CD14-positive monocyte (primary cell): ENCODE data around the gene TATDN2. TPM values are rescaled to one million over a fixed set of nuclear protein-coding genes. Genes with fewer than 3 reads are reported as not detected.
A peak's percentile ranks its signal among the peaks of the same experiment; 100 is the strongest.

Source experiments
- DNase-seq, 3 donors: peaks; one replicate each; pipeline ENCODE4 v3.0.0-alpha.2; 2011 to 2022
- H2AFZ ChIP-seq: 2 replicates; pipeline ENCODE4 v1.6.0; 2012; ENCODE audit warnings: mild to moderate bottlenecking, low read depth, low read length, inconsistent platforms; ENCODE audit not compliant: insufficient read depth, poor library complexity, severe bottlenecking
- H3K27ac ChIP-seq, 2 donors: 1 replicate in 1 of 2; 2 replicates in 1 of 2; pipeline ENCODE4 v1.5.1; 2012 to 2013; ENCODE audit warnings: low read length in 2 of 2, control low read depth in 1 of 2, inconsistent platforms in 1 of 2, low read depth in 1 of 2, mild to moderate bottlenecking in 1 of 2
- H3K27me3 ChIP-seq, 2 donors: one replicate each; pipeline versions ENCODE4 v1.6.0 to v1.6.1; 2011 to 2013; ENCODE audit warnings: low read length in 2 of 2; ENCODE audit not compliant: control insufficient read depth in 2 of 2, insufficient read depth in 2 of 2
- H3K36me3 ChIP-seq, 2 donors: replicated peaks in 1 of 2; 1 replicate in 1 of 2; 2 replicates in 1 of 2; pipeline versions ENCODE4 v1.5.1 to v1.6.1; 2012 to 2013; ENCODE audit warnings: low read length in 2 of 2, control low read depth in 1 of 2, inconsistent platforms in 1 of 2, mild to moderate bottlenecking in 1 of 2; ENCODE audit not compliant: insufficient read depth in 2 of 2, control insufficient read depth in 1 of 2
- H3K4me1 ChIP-seq, 2 donors: 1 replicate in 1 of 2; 2 replicates in 1 of 2; pipeline versions ENCODE4 v1.5.1 to v1.6.1; 2012 to 2013; ENCODE audit warnings: low read length in 2 of 2, control low read depth in 1 of 2, inconsistent platforms in 1 of 2, mild to moderate bottlenecking in 1 of 2, moderate library complexity in 1 of 2; ENCODE audit not compliant: insufficient read depth in 2 of 2, control insufficient read depth in 1 of 2
- H3K4me2 ChIP-seq: replicated peaks from 2 replicates; pipeline ENCODE3; 2012; ENCODE audit warnings: low read length, moderate library complexity, mild to moderate bottlenecking; ENCODE audit not compliant: poor library complexity, severe bottlenecking; ENCODE audit errors: extremely low read depth
- H3K4me3 ChIP-seq, 3 experiments: fragments of 200-600 bp in 1 of 3; sonication (generic) in 1 of 3; replicated peaks in 1 of 3; 1 replicate in 2 of 3; 2 replicates in 1 of 3; pipeline ENCODE4 v1.5.1; 2011 to 2013; ENCODE audit warnings: low read length in 3 of 3, mild to moderate bottlenecking in 3 of 3, control low read depth in 2 of 3, low read depth in 2 of 3, inconsistent platforms in 1 of 3, moderate library complexity in 1 of 3
- H3K79me2 ChIP-seq: 2 replicates; pipeline ENCODE4 v1.6.0; 2012; ENCODE audit warnings: mild to moderate bottlenecking, control low read depth, inconsistent platforms, low read length, moderate library complexity; ENCODE audit not compliant: insufficient read depth
- H3K9ac ChIP-seq: 2 replicates; pipeline ENCODE4 v1.6.0; 2017; ENCODE audit warnings: low read length, mild to moderate bottlenecking; ENCODE audit not compliant: insufficient read depth, poor library complexity, severe bottlenecking
- H3K9me3 ChIP-seq, 2 donors: replicated peaks in 1 of 2; 1 replicate in 1 of 2; 2 replicates in 1 of 2; pipeline versions ENCODE4 v1.5.1 to v1.6.1; 2012 to 2013; ENCODE audit warnings: low read length in 2 of 2, control low read depth in 1 of 2; ENCODE audit not compliant: control insufficient read depth in 1 of 2, insufficient read depth in 1 of 2
- H4K20me1 ChIP-seq: 2 replicates; pipeline ENCODE4 v1.6.0; 2012; ENCODE audit warnings: mild to moderate bottlenecking, low read length, control low read depth, moderate library complexity; ENCODE audit not compliant: insufficient read depth
- H3K27ac Mint-ChIP-seq, 7 donors: one replicate each; pipeline ENCODE4 v1.8.0; 2020; ENCODE audit warnings: mild to moderate bottlenecking in 7 of 7, mixed read lengths in 7 of 7, moderate library complexity in 6 of 7, inconsistent platforms in 2 of 7
- H3K27me3 Mint-ChIP-seq, 3 donors: one replicate each; pipeline ENCODE4 v1.8.0; 2021 to 2022; ENCODE audit warnings: low read depth in 3 of 3, mild to moderate bottlenecking in 3 of 3, mixed read lengths in 3 of 3, moderate library complexity in 3 of 3, inconsistent platforms in 1 of 3
- H3K36me3 Mint-ChIP-seq, 2 donors: one replicate each; pipeline ENCODE4 v1.8.0; 2020; ENCODE audit warnings: mixed read lengths in 2 of 2, inconsistent platforms in 1 of 2, mild to moderate bottlenecking in 1 of 2
- H3K4me1 Mint-ChIP-seq: one replicate; pipeline ENCODE4 v1.8.0; 2020; ENCODE audit warnings: mild to moderate bottlenecking, mixed read lengths
- H3K4me3 Mint-ChIP-seq, 2 donors: one replicate each; pipeline ENCODE4 v1.8.0; 2020; ENCODE audit warnings: mild to moderate bottlenecking in 2 of 2, mixed read lengths in 2 of 2, moderate library complexity in 1 of 2
- H3K9me3 Mint-ChIP-seq, 7 donors: one replicate each; pipeline ENCODE4 v1.8.0; 2020 to 2022; ENCODE audit warnings: mixed read lengths in 7 of 7, mild to moderate bottlenecking in 6 of 7, moderate library complexity in 6 of 7, inconsistent platforms in 2 of 7
- WGBS: methylation state at CpG from one replicate; pipeline ENCODE4 v1.1.5; 2013; ENCODE audit warnings: missing lambda C conversion rate; ENCODE audit not compliant: insufficient coverage; 5-methylcytosine and 5-hydroxymethylcytosine counted together
- intact Hi-C, 2 donors: fragments of 100-400 bp; cut with micrococcal nuclease; formaldehyde crosslinking; loops; one replicate each; pipeline versions ENCODE4 v1.15.0 to v1.15.1; 2023
- polyA plus RNA-seq, 3 donors: library from polyadenylated mRNA; depleted of rRNA in 1 of 3; unstranded in 2 of 3; stranded (reverse) in 1 of 3; fragments of 300-500 nt in 2 of 3; fragments of >200 nt in 1 of 3; fragmentation: Illumina TruSeq in 2 of 3; gene quantifications; 1 replicate in 2 of 3; 2 replicates in 1 of 3; pipeline ENCODE4 v1.2.3, GENCODE V29; 2012 to 2021
- TF ChIP-seq, protein P1 (sequence below): fragments of 200-600 bp; IDR thresholded peaks from one replicate; pipeline ENCODE4 v1.8.0; 2022; ENCODE audit warnings: antibody characterized with exemption, mild to moderate bottlenecking

Gene TATDN2
- polyA plus RNA-seq, 3 donors: 6.0 to 27.1 (median 6.0) TPM

DNA sequence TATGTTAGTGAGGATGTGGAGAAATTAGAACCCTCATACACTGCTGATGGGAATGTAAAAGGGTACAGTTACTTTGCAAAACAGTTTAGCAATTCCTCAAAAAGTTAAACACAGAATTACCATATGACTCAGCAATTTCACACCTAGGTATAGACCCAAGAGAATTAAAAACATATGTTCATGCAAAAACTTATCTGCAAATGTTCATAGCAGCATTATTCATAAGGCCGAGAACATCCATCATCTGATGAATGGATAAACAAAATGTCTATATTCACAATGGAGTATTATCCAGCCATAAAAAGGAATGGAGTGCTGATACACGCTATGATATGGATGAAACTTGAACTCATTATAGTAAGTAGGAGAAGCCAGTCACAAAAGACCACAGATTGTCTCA lies 62.3 kb downstream of the TATDN2 start:
- WGBS: no CpG with 5 or more reads among the region's 2 CpGs
- Mint-ChIP-seq H3K4me3 (no peak overlapping the region), H3K36me3 (peaks cover 82 to 98% of the 10 kb centered on the region in 2 donors), H3K27ac (peak overlapping the region in 2 of 7 donors; percentile 55 to 69), H3K27me3 (no peaks in the 10 kb centered on the region), H3K9me3 (no peaks in the 10 kb centered on the region), H3K4me1 (peaks cover 5% of the 10 kb centered on the region)
- Histone ChIP-seq H3K4me2 (no peak overlapping the region), H3K9ac (no peak overlapping the region), H2AFZ (no peak overlapping the region), H4K20me1 (peaks cover 12% of the 10 kb centered on the region), H3K36me3 (peaks cover 92 to 99% of the 10 kb centered on the region in 2 donors), H3K27ac (peak overlapping the region in 1 of 2 donors; percentile 53), H3K9me3 (no peaks in the 10 kb centered on the region), H3K79me2 (peaks cover under 1% of the 10 kb centered on the region), H3K4me1 (no peaks in the 10 kb centered on the region), H3K27me3 (no peaks in the 10 kb centered on the region), H3K4me3 (no peak overlapping the region)
- TF ChIP-seq, protein P1, sequence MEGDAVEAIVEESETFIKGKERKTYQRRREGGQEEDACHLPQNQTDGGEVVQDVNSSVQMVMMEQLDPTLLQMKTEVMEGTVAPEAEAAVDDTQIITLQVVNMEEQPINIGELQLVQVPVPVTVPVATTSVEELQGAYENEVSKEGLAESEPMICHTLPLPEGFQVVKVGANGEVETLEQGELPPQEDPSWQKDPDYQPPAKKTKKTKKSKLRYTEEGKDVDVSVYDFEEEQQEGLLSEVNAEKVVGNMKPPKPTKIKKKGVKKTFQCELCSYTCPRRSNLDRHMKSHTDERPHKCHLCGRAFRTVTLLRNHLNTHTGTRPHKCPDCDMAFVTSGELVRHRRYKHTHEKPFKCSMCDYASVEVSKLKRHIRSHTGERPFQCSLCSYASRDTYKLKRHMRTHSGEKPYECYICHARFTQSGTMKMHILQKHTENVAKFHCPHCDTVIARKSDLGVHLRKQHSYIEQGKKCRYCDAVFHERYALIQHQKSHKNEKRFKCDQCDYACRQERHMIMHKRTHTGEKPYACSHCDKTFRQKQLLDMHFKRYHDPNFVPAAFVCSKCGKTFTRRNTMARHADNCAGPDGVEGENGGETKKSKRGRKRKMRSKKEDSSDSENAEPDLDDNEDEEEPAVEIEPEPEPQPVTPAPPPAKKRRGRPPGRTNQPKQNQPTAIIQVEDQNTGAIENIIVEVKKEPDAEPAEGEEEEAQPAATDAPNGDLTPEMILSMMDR: no peak
- intact Hi-C loops: no loop called here
- DNase-seq: no peak

DNA sequence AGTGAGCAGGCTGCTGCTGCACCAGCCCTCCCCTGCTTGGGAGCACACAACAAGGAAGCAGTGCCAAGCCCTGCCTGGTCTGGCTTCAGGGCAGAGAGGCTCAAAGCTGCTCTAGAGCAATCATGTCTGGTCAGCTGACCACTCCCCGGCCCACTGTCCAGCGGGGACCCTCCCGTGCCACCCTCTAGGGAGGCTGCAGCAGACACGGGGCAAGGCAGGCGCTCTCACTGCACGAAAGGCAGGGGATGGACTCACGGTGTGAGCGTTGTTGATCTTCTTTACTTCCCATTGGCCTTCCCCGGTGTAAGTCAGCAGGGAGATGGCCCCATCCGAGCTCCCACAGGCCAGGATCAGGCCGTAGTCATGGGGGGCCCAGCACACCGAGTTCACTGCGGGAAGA lies 63.5 kb downstream of the TATDN2 start:
- peaks cover 5% of the 10 kb centered on the region for H3K4me1 Mint-ChIP-seq
- peak overlapping the region in 3 of 7 donors; percentile 26 to 75 (median 74) for H3K27ac Mint-ChIP-seq
- TF ChIP-seq, protein P1: no peak
- no peak overlapping the region for H3K4me3 Mint-ChIP-seq
- Histone ChIP-seq H3K4me2 (no peak overlapping the region), H3K9me3 (no peaks in the 10 kb centered on the region), H3K9ac (no peak overlapping the region), H3K79me2 (peaks cover 6% of the 10 kb centered on the region), H3K36me3 (peaks cover 92 to 99% of the 10 kb centered on the region in 2 donors), H3K27ac (no peak overlapping the region), H4K20me1 (peaks cover 21% of the 10 kb centered on the region), H3K4me1 (no peaks in the 10 kb centered on the region), H2AFZ (no peak overlapping the region), H3K4me3 (no peak overlapping the region), H3K27me3 (no peaks in the 10 kb centered on the region)
- no peaks in the 10 kb centered on the region for H3K9me3 Mint-ChIP-seq
- no peaks in the 10 kb centered on the region for H3K27me3 Mint-ChIP-seq
- intact Hi-C loops: no loop called here
- 92% methylated on average over 10 of the region's 13 CpGs for WGBS
- DNase-seq: no peak
- peaks cover 78 to 99% of the 10 kb centered on the region in 2 donors for H3K36me3 Mint-ChIP-seq
